WTC11 (cell line): ENCODE data around the gene TMPRSS5.

ENCODE experiments used
- FOXP1 ChIP-seq: sonication (generic); formaldehyde crosslinking; IDR thresholded peaks from 2 replicates; pipeline ENCODE4 v1.8.0; 2022; ENCODE audit warnings: missing genetic modification reagents, mild to moderate bottlenecking, moderate library complexity, borderline replicate concordance
- MAX ChIP-seq: sonication (generic); formaldehyde crosslinking; IDR thresholded peaks from 2 replicates; pipeline ENCODE4 v1.8.0; 2022; ENCODE audit warnings: mild to moderate bottlenecking, missing genetic modification reagents
- SOX15 ChIP-seq: fragments of 250-450 bp; sonication (Bioruptor Pico); IDR thresholded peaks from 2 replicates; pipeline ENCODE4 v1.9.0; 2021; ENCODE audit warnings: mild to moderate bottlenecking
- TF ChIP-seq, protein P1 (sequence below): fragments of 200-600 bp; IDR thresholded peaks from 2 replicates; pipeline ENCODE4 v1.8.0; 2022; ENCODE audit warnings: antibody characterized with exemption
- TF ChIP-seq, protein P2 (sequence below): fragments of 250-450 bp; sonication (Bioruptor Pico); IDR thresholded peaks from 2 replicates; pipeline ENCODE4 v1.9.0; 2021; ENCODE audit warnings: mild to moderate bottlenecking, borderline replicate concordance

DNA sequence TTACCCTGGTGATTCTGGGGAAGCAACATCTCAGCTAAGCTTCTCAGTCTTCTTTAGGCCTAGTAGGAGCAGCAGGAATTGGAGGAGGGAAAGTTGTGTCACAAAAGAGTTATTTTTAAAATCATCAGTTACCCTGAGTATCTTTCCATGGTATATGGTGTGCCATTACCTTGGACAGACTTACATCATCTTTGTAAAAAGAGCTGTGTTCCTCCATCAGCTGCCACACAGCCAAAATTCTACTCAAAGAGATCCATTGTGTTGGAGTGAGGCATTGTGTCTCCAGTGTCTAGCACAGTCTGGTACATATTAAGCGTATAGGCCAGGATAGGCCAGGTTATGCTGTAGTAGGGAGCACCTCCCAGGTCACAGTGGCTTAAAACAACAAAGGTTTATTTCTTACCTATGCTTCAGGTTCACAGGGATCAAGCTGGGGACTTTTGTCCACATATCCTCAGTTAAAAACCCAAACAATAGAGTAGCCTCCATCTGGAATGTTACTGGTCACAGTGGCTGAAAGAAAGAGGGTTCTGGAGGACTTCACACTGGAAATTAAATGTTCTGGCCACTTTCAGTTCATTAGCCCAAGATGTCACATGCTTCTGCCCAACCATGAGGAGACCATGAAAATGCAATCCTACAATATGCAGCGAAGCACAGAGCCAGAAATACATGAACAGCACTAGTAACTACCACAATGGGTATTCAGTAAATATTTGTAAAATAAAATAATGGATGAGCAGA is 9.9 kb upstream of the TMPRSS5 start:
- TF ChIP-seq FOXP1 (CRISPR knock-in tag) (no peak), SOX15 (CRISPR knock-in tag) (no peak), MAX (CRISPR knock-in tag) (no peak)
- TF ChIP-seq, protein P1, sequence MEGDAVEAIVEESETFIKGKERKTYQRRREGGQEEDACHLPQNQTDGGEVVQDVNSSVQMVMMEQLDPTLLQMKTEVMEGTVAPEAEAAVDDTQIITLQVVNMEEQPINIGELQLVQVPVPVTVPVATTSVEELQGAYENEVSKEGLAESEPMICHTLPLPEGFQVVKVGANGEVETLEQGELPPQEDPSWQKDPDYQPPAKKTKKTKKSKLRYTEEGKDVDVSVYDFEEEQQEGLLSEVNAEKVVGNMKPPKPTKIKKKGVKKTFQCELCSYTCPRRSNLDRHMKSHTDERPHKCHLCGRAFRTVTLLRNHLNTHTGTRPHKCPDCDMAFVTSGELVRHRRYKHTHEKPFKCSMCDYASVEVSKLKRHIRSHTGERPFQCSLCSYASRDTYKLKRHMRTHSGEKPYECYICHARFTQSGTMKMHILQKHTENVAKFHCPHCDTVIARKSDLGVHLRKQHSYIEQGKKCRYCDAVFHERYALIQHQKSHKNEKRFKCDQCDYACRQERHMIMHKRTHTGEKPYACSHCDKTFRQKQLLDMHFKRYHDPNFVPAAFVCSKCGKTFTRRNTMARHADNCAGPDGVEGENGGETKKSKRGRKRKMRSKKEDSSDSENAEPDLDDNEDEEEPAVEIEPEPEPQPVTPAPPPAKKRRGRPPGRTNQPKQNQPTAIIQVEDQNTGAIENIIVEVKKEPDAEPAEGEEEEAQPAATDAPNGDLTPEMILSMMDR: no peak
- TF ChIP-seq, protein P2, sequence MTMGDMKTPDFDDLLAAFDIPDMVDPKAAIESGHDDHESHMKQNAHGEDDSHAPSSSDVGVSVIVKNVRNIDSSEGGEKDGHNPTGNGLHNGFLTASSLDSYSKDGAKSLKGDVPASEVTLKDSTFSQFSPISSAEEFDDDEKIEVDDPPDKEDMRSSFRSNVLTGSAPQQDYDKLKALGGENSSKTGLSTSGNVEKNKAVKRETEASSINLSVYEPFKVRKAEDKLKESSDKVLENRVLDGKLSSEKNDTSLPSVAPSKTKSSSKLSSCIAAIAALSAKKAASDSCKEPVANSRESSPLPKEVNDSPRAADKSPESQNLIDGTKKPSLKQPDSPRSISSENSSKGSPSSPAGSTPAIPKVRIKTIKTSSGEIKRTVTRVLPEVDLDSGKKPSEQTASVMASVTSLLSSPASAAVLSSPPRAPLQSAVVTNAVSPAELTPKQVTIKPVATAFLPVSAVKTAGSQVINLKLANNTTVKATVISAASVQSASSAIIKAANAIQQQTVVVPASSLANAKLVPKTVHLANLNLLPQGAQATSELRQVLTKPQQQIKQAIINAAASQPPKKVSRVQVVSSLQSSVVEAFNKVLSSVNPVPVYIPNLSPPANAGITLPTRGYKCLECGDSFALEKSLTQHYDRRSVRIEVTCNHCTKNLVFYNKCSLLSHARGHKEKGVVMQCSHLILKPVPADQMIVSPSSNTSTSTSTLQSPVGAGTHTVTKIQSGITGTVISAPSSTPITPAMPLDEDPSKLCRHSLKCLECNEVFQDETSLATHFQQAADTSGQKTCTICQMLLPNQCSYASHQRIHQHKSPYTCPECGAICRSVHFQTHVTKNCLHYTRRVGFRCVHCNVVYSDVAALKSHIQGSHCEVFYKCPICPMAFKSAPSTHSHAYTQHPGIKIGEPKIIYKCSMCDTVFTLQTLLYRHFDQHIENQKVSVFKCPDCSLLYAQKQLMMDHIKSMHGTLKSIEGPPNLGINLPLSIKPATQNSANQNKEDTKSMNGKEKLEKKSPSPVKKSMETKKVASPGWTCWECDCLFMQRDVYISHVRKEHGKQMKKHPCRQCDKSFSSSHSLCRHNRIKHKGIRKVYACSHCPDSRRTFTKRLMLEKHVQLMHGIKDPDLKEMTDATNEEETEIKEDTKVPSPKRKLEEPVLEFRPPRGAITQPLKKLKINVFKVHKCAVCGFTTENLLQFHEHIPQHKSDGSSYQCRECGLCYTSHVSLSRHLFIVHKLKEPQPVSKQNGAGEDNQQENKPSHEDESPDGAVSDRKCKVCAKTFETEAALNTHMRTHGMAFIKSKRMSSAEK: no peak
